ENCODE results near the gene TMEM205.
"Not testable (repeated sequence)": the region's sequence is repeated elsewhere in the genome, so short reads cannot be mapped to it uniquely, and the experiment has no call there.

The TMEM205 gene

GRCh38 chr19:11361037-11361770, 15.1 kb upstream of the TMEM205 start:
- no peak for TF ChIP-seq CTCF (IDR thresholded peaks at IDR 0.05; ENCODE audit: low read depth, low read length)
- DNase-seq (ENCODE audit: low read depth, low spot score): no peak
- no peak overlapping the region for H3K4me3 ChIP-seq (ENCODE audit: low read depth, low read length)
- in situ Hi-C loops (cut with HindIII; ENCODE audit: low sequenced_read_pairs): no loop called here

- in situ Hi-C loops (cut with HindIII; ENCODE audit: low sequenced_read_pairs): no loop called here
- no peak for DNase-seq (ENCODE audit: low read depth, low spot score)
- no peak for TF ChIP-seq CTCF (IDR thresholded peaks at IDR 0.05; ENCODE audit: low read depth, low read length)
- no peak overlapping the region for H3K4me3 ChIP-seq (ENCODE audit: low read depth, low read length)
Observed at GRCh38 chr19:11359421-11359820, 13.4 kb upstream of the TMEM205 start.

GRCh38 chr19:11356676-11357550, 10.8 kb upstream of the TMEM205 start:
- no peak overlapping the region for H3K4me3 ChIP-seq (ENCODE audit: low read depth, low read length)
- TF ChIP-seq CTCF (IDR thresholded peaks at IDR 0.05; ENCODE audit: low read depth, low read length): no peak
- in situ Hi-C loops (cut with HindIII; ENCODE audit: low sequenced_read_pairs): no loop called here
- no peak for DNase-seq (ENCODE audit: low read depth, low spot score)

GRCh38 chr19:11356074-11356397, 10.0 kb upstream of the TMEM205 start:
- TF ChIP-seq CTCF (IDR thresholded peaks at IDR 0.05; ENCODE audit: low read depth, low read length): no peak
- peak overlapping the region; percentile 65 for H3K4me3 ChIP-seq (ENCODE audit: low read depth, low read length)
- no peak for DNase-seq (ENCODE audit: low read depth, low spot score)
- in situ Hi-C loops (cut with HindIII; ENCODE audit: low sequenced_read_pairs): no loop called here

- TF ChIP-seq CTCF (IDR thresholded peaks at IDR 0.05; ENCODE audit: low read depth, low read length): no peak
- in situ Hi-C loops (cut with HindIII; ENCODE audit: low sequenced_read_pairs): no loop called here
- peak within 1 kb of the TSS; percentile 65 for H3K4me3 ChIP-seq (ENCODE audit: low read depth, low read length)
- peak; percentile 91 for DNase-seq (ENCODE audit: low read depth, low spot score)
Observed at GRCh38 chr19:11355160-11356073, 9.3 kb upstream of the TMEM205 start, which contains the start of gene PLPPR2. Gene PLPPR2, plus strand, starts transcription at chr19:11355432. Its CDS starts 2,242 bp downstream, at chr19:11357674.

- DNase-seq (ENCODE audit: low read depth, low spot score); H3K4me3 ChIP-seq (ENCODE audit: low read depth, low read length); in situ Hi-C loops (cut with HindIII; ENCODE audit: low sequenced_read_pairs): not testable (repeated sequence)
Observed at GRCh38 chr19:11354102-11354501, 8.0 kb upstream of the TMEM205 start.

All from astrocyte of the spinal cord (primary cell).